ENCODE measurements around the gene C11orf68. TPM values are rescaled to one million over a fixed set of nuclear protein-coding genes. Genes with fewer than 3 reads are reported as not detected.

Gene C11orf68
- total RNA-seq, 1 experiment from 2014 or later = 31.9 TPM

GRCh38 chr11:65925397-65925796 is 6.5 kb upstream of the C11orf68 start (continued):
- no peak for TF ChIP-seq ZNF532 (CRISPR knock-in tag; IDR thresholded peaks at IDR 0.05; ENCODE audit: borderline replicate concordance)
- TF ChIP-seq ZBTB43 (CRISPR knock-in tag; IDR thresholded peaks at IDR 0.05) = no peak
- no peak for TF ChIP-seq NFATC4 (CRISPR knock-in tag; IDR thresholded peaks at IDR 0.05)

GRCh38 chr11:65922565-65922964 is 3.7 kb upstream of the C11orf68 start:
- ATAC-seq (no peak), DNase-seq (ENCODE audit: low spot score) (no peak)
- TF ChIP-seq ERG (CRISPR knock-in tag; IDR thresholded peaks at IDR 0.05) (no peak), NR1H2 (CRISPR knock-in tag; IDR thresholded peaks at IDR 0.05) (no peak), FOXK1 (CRISPR knock-in tag; IDR thresholded peaks at IDR 0.05) (no peak), ETV6 (CRISPR knock-in tag; IDR thresholded peaks at IDR 0.05) (no peak), NFYB (CRISPR knock-in tag; conservative IDR thresholded peaks at IDR 0.05; ENCODE audit: low read depth) (no peak), PRRX2 (CRISPR knock-in tag; IDR thresholded peaks at IDR 0.05) (no peak), GABPB1 (CRISPR knock-in tag; IDR thresholded peaks at IDR 0.05) (no peak), ELF4 (CRISPR knock-in tag; IDR thresholded peaks at IDR 0.05; ENCODE audit: low read depth) (no peak), ZBTB43 (CRISPR knock-in tag; IDR thresholded peaks at IDR 0.05) (no peak)
- ChIA-PET CTCF (interaction anchor here (0.9 to 1.4 kb wide), 2 partner anchors 34 to 38 kb away, joined by 3 to 7 read pairs; partner anchors contain the start of gene FIBP), POLR2A (interaction anchor here (1.0 kb wide), 1 partner anchor 32 kb away, joined by 4 read pairs; the partner anchor contains the start of gene CCDC85B)
- Mint-ChIP-seq H3K4me3 (no peak overlapping the region), H3K36me3 (peaks cover 12% of the 10 kb centered on the region), H3K4me1 (peaks cover 4% of the 10 kb centered on the region; the same call in 1 of the 2 replicates), H3K27me3 (ENCODE audit: low read depth) (no peaks in the 10 kb centered on the region), H3K9me3 (no peaks in the 10 kb centered on the region), H3K27ac (no peak overlapping the region; the same call in 1 of the 2 replicates)

GRCh38 chr11:65921876-65922275 is 3.0 kb upstream of the C11orf68 start:
- H3K9me3 Mint-ChIP-seq = no peaks in the 10 kb centered on the region
- ATAC-seq = no peak
- no peak for DNase-seq (ENCODE audit: low spot score)
- H3K27me3 Mint-ChIP-seq (ENCODE audit: low read depth) = no peaks in the 10 kb centered on the region
- H3K4me1 Mint-ChIP-seq = peaks cover 7% of the 10 kb centered on the region; the same call in 1 of the 2 replicates
- H3K4me3 Mint-ChIP-seq = no peak overlapping the region
- ChIA-PET POLR2A (interaction anchor here (0.6 kb wide), 1 partner anchor 23 kb away, joined by 3 read pairs; no protein-coding TSS in a partner anchor), CTCF (interaction anchor here (1.0 to 1.5 kb wide), 2 partner anchors 10 to 33 kb away, joined by 3 to 6 read pairs; partner anchors contain the start of gene FIBP)
- peaks cover 12% of the 10 kb centered on the region for H3K36me3 Mint-ChIP-seq
- no peak overlapping the region; the same call in 1 of the 2 replicates for H3K27ac Mint-ChIP-seq
- no peak for TF ChIP-seq GABPB1 (CRISPR knock-in tag; IDR thresholded peaks at IDR 0.05)
- TF ChIP-seq E2F4 (CRISPR knock-in tag; IDR thresholded peaks at IDR 0.05; ENCODE audit: borderline replicate concordance, low read depth) = no peak
- TF ChIP-seq, protein P1, sequence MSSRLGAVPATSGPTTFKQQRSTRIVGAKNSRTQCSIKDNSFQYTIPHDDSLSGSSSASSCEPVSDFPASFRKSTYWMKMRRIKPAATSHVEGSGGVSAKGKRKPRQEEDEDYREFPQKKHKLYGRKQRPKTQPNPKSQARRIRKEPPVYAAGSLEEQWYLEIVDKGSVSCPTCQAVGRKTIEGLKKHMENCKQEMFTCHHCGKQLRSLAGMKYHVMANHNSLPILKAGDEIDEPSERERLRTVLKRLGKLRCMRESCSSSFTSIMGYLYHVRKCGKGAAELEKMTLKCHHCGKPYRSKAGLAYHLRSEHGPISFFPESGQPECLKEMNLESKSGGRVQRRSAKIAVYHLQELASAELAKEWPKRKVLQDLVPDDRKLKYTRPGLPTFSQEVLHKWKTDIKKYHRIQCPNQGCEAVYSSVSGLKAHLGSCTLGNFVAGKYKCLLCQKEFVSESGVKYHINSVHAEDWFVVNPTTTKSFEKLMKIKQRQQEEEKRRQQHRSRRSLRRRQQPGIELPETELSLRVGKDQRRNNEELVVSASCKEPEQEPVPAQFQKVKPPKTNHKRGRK (CRISPR knock-in tag; IDR thresholded peaks at IDR 0.05; ENCODE audit: borderline replicate concordance) = no peak
- TF ChIP-seq ZNF121 (CRISPR knock-in tag; IDR thresholded peaks at IDR 0.05) = no peak
- TF ChIP-seq ELF4 (CRISPR knock-in tag; IDR thresholded peaks at IDR 0.05; ENCODE audit: low read depth) = no peak
- TF ChIP-seq, protein P2, sequence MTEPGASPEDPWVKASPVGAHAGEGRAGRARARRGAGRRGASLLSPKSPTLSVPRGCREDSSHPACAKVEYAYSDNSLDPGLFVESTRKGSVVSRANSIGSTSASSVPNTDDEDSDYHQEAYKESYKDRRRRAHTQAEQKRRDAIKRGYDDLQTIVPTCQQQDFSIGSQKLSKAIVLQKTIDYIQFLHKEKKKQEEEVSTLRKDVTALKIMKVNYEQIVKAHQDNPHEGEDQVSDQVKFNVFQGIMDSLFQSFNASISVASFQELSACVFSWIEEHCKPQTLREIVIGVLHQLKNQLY (CRISPR knock-in tag; IDR thresholded peaks at IDR 0.05) = no peak
- no peak for TF ChIP-seq IRF2 (CRISPR knock-in tag; IDR thresholded peaks at IDR 0.05; ENCODE audit: borderline replicate concordance, low read depth)
- TF ChIP-seq CTCF (IDR thresholded peaks at IDR 0.05) = no peak
- TF ChIP-seq ETV6 (CRISPR knock-in tag; IDR thresholded peaks at IDR 0.05) = no peak
